Gastrocnemius medialis (tissue), 4 donors: ENCODE data around the gene TMEM187. TPM values are rescaled to one million over a fixed set of nuclear protein-coding genes. Genes with fewer than 3 reads are reported as not detected.

Source experiments
- ATAC-seq, 2 donors: fragments of 150-250 bp; one replicate each; pipeline ENCODE4 v1.9.1; 2016
- DNase-seq, 2 donors: peaks; one replicate each; pipeline ENCODE4 v3.0.0-alpha.2; 2019
- H3K27ac ChIP-seq, 4 donors: fragments of 200-600 bp; sonication (generic); 1 replicate in 1 of 4; 2 replicates in 3 of 4; pipeline ENCODE4 v1.5.1; 2016 to 2018; ENCODE audit warnings: mild to moderate bottlenecking in 2 of 4, moderate library complexity in 1 of 4
- H3K27me3 ChIP-seq, 3 donors: fragments of 200-600 bp; sonication (generic) in 2 of 3; 1 replicate in 1 of 3; 2 replicates in 2 of 3; pipeline versions ENCODE4 v1.5.1 to v1.6.0; 2016 to 2019; ENCODE audit warnings: mild to moderate bottlenecking in 1 of 3, moderate library complexity in 1 of 3
- H3K36me3 ChIP-seq, 2 donors: fragments of 200-600 bp; sonication (generic) in 1 of 2; one replicate each; pipeline ENCODE4 v1.5.1; 2017 to 2018
- H3K4me1 ChIP-seq, 2 donors: fragments of 200-600 bp; sonication (generic) in 1 of 2; one replicate each; pipeline ENCODE4 v1.5.1; 2016 to 2017; ENCODE audit warnings: mild to moderate bottlenecking in 2 of 2
- H3K4me3 ChIP-seq, 4 donors: fragments of 200-600 bp; sonication (generic) in 3 of 4; 1 replicate in 1 of 4; 2 replicates in 3 of 4; pipeline ENCODE4 v1.5.1; 2016 to 2019; ENCODE audit warnings: mild to moderate bottlenecking in 2 of 4
- H3K9me3 ChIP-seq, 3 donors: fragments of 200-600 bp; sonication (generic) in 2 of 3; 1 replicate in 1 of 3; 2 replicates in 2 of 3; pipeline ENCODE4 v1.5.1; 2016 to 2019
- CTCF ChIP-seq, 5 experiments: fragments of 450-650 bp in 3 of 5; fragments of 200-600 bp in 2 of 5; sonication (generic) in 2 of 5; IDR thresholded peaks in 4 of 5; conservative IDR thresholded peaks in 1 of 5; 1 replicate in 4 of 5; 2 replicates in 1 of 5; pipeline ENCODE4 v1.5.1; 2016 to 2019; ENCODE audit warnings: antibody characterized with exemption in 5 of 5, mild to moderate bottlenecking in 3 of 5, moderate library complexity in 3 of 5
- POLR2A ChIP-seq, 2 donors: fragments of 450-650 bp; IDR thresholded peaks; one replicate each; pipeline ENCODE4 v1.6.1; 2017; ENCODE audit warnings: antibody characterized with exemption in 2 of 2, mild to moderate bottlenecking in 2 of 2, moderate library complexity in 2 of 2
- in situ Hi-C, 4 donors: fragments of 200-750 bp; cut with MboI; loops; one replicate each; pipeline versions ENCODE4 v1.15.0 to v1.8.0; 2017; ENCODE audit warnings: low sequenced_read_pairs in 4 of 4
- intact Hi-C: fragments of 100-400 bp; cut with DNase I; formaldehyde crosslinking; loops from one replicate; pipeline ENCODE4 v1.15.1; 2023; ENCODE audit warnings: low total_unique reads
- total RNA-seq, 4 donors: library from RNA; depleted of rRNA; stranded (reverse); fragments of >200 nt; gene quantifications; one replicate each; pipeline versions ENCODE4 v1.1.0 to v1.2.3, GENCODE V29; 2016

Gene TMEM187
- total RNA-seq, 4 donors from 2014 or later = 1.3 to 8.6 (median 3.8) TPM

DNA sequence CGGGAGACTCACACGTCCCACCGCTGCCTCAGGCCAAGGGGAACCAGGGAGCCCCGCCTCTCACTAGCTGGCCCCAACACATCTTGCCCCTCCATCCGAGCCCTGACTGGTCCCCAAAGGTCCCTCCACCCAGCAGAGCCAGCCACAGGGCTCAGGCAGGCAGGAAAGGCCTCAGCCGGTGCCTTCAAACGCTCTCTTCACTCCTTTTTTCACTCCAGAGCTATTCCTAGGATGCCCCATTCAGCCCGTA is 45.0 kb upstream of the TMEM187 start:
- in situ Hi-C loops (loop anchor here in 1 of 4 donors (25.0 kb wide), 1 partner anchor 140 kb away; the partner anchor contains the start of genes IDH3G, SRPK3 and SSR4), intact Hi-C loops (loop anchor here (5.0 to 10.0 kb wide), 3 partner anchors 120 to 587 kb away; partner anchors contain the start of genes CCNQ and FAM3A)
- Histone ChIP-seq H3K9me3 (no peaks in the 10 kb centered on the region), H3K27ac (peak overlapping the region; percentile 85 to 97 (median 90)), H3K4me1 (peaks cover 10 to 17% of the 10 kb centered on the region in 2 donors), H3K4me3 (peak overlapping the region; percentile 55 to 74 (median 68)), H3K27me3 (no peaks in the 10 kb centered on the region), H3K36me3 (peaks cover 0 to 24% of the 10 kb centered on the region in 2 donors)
- TF ChIP-seq CTCF (IDR thresholded peaks at IDR 0.05 in 4 of 5, conservative IDR thresholded peaks at IDR 0.05 in 1 of 5) (no peak), POLR2A (IDR thresholded peaks at IDR 0.05) (no peak)
- DNase-seq (no peak), ATAC-seq (peak in 1 of 2 donors; percentile 6)

DNA sequence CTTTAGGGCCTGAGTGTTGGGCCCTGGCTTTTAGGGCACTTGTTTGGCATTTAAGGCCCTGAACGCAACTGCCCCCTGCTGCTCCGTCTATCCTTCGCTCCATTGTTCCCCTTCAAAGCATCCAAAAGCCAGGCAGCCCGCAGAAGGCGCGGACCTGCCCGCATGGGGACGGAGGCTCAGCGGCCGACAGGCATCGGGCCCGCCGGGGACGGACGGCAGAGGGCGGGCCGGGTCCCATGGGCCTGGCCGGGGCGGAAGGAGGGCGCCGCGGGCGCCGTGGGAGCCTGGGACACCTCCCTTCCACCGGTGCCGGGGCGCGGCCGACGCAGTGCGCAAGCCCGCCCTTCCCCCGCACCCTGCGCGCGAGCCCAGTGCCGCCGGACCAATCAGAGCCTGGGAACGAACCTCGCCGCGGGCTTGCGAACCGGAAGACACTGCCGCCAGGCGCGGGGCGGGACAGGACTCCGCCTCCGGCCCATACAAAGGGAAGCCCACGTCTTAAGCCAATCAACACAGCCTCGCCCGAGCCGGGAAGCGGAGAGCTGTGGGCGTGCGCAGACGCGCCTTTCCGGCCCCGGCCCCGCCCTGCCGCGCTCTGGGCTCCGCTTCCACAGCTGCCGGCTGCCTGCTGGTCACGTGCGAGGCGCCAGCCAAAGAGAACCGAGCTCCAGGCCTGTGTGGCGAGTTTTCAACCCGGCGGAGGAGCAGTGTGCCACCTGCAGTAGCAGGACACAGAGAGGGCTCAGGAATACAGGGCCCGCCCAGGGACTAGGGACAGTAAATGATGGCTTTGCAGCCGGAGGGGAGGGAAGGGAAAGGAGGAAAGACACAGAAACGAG is 44.4 kb upstream of the TMEM187 start:
- intact Hi-C loops (loop anchor here (1.0 to 10.0 kb wide), 5 partner anchors 43 to 587 kb away; partner anchors contain the start of genes CCNQ, FAM3A, HCFC1 and IDH3G), in situ Hi-C loops (loop anchor here in 1 of 4 donors (25.0 kb wide), 1 partner anchor 141 kb away; the partner anchor contains the start of genes IDH3G, SRPK3 and SSR4)
- Histone ChIP-seq H3K36me3 (peaks cover 0 to 25% of the 10 kb centered on the region in 2 donors), H3K4me3 (peak overlapping the region; percentile 55 to 74 (median 68)), H3K4me1 (peaks cover 10 to 17% of the 10 kb centered on the region in 2 donors), H3K9me3 (no peaks in the 10 kb centered on the region), H3K27ac (peak overlapping the region; percentile 85 to 97 (median 90)), H3K27me3 (no peaks in the 10 kb centered on the region)
- TF ChIP-seq CTCF (IDR thresholded peaks at IDR 0.05 in 4 of 5, conservative IDR thresholded peaks at IDR 0.05 in 1 of 5) = peak in 4 of 5 experiments; percentile 24 to 27 (median 25)
- peak; percentile 88 to 92 for TF ChIP-seq POLR2A (IDR thresholded peaks at IDR 0.05)
- peak; percentile 91 to 96 for DNase-seq
- ATAC-seq = peak; percentile 89

GRCh38 chrX:153928846-153929245 is 43.7 kb upstream of the TMEM187 start:
- no peaks in the 10 kb centered on the region for H3K27me3 ChIP-seq
- H3K27ac ChIP-seq = peak overlapping the region; percentile 80 to 85 (median 83)
- intact Hi-C loops = loop anchor here (1.0 to 10.0 kb wide), 5 partner anchors 42 to 586 kb away; partner anchors contain the start of genes CCNQ, FAM3A, HCFC1 and IDH3G
- peak overlapping the region in 2 of 4 donors; percentile 28 to 39 for H3K4me3 ChIP-seq
- ATAC-seq = no peak
- in situ Hi-C loops = loop anchor here in 1 of 4 donors (25.0 kb wide), 1 partner anchor 142 kb away; the partner anchor contains the start of genes IDH3G, SRPK3 and SSR4
- peak in 1 of 2 donors; percentile 47 for DNase-seq
- peaks cover 10 to 23% of the 10 kb centered on the region in 2 donors for H3K4me1 ChIP-seq
- peaks cover 0 to 25% of the 10 kb centered on the region in 2 donors for H3K36me3 ChIP-seq
- TF ChIP-seq POLR2A (IDR thresholded peaks at IDR 0.05) = no peak
- no peak for TF ChIP-seq CTCF (IDR thresholded peaks at IDR 0.05 in 4 of 5, conservative IDR thresholded peaks at IDR 0.05 in 1 of 5)
- no peaks in the 10 kb centered on the region for H3K9me3 ChIP-seq

GRCh38 chrX:153929576-153929975 is 43.0 kb upstream of the TMEM187 start:
- H3K27ac ChIP-seq = peak overlapping the region; percentile 80 to 85 (median 83)

More at GRCh38 chrX:153929576-153929975, 43.0 kb upstream of the TMEM187 start:
- no peak for DNase-seq
- no peaks in the 10 kb centered on the region for H3K27me3 ChIP-seq
- ATAC-seq = no peak
- peaks cover 10 to 25% of the 10 kb centered on the region in 2 donors for H3K4me1 ChIP-seq
- H3K4me3 ChIP-seq = no peak overlapping the region
- in situ Hi-C loops = loop anchor here in 1 of 4 donors (25.0 kb wide), 1 partner anchor 142 kb away; the partner anchor contains the start of genes IDH3G, SRPK3 and SSR4
- intact Hi-C loops = loop anchor here (5.0 to 10.0 kb wide), 3 partner anchors 118 to 585 kb away; partner anchors contain the start of genes CCNQ and FAM3A
- no peaks in the 10 kb centered on the region for H3K9me3 ChIP-seq
- no peak for TF ChIP-seq POLR2A (IDR thresholded peaks at IDR 0.05)
- TF ChIP-seq CTCF (IDR thresholded peaks at IDR 0.05 in 4 of 5, conservative IDR thresholded peaks at IDR 0.05 in 1 of 5) = no peak
- H3K36me3 ChIP-seq = peaks cover 0 to 25% of the 10 kb centered on the region in 2 donors
